ENCODE results near the gene UXT. TPM values are rescaled to one million over a fixed set of nuclear protein-coding genes. Genes with fewer than 3 reads are reported as not detected.
A peak's percentile ranks its signal among the peaks of the same experiment; 100 is the strongest.

Gene UXT
- total RNA-seq, 2 experiments from 2014 or later = 198 to 210 TPM

GRCh38 chrX:47625365-47625764 is 33.6 kb downstream of the UXT start:
- H3K9me3 Mint-ChIP-seq = no peaks in the 10 kb centered on the region
- ChIA-PET CTCF (interaction anchor here (1.2 kb wide), 1 partner anchor 56 kb away, joined by 3 read pairs; no protein-coding TSS in a partner anchor), POLR2A (no interaction called here)
- no peaks in the 10 kb centered on the region for H3K36me3 Mint-ChIP-seq
- peaks cover 2% of the 10 kb centered on the region for H3K27me3 Mint-ChIP-seq
- H3K4me3 Mint-ChIP-seq = no peak overlapping the region
- intact Hi-C loops (cut with micrococcal nuclease) = loop anchor here (5.0 kb wide), 1 partner anchor 63 kb away; the partner anchor contains the start of gene ARAF
- H3K4me1 Mint-ChIP-seq (ENCODE audit: low read depth) = peaks cover 28% of the 10 kb centered on the region
- H3K27ac Mint-ChIP-seq = no peak overlapping the region
- no peak for DNase-seq

- Mint-ChIP-seq H3K36me3 (no peaks in the 10 kb centered on the region), H3K4me3 (peak overlapping the region; percentile 73), H3K9me3 (no peaks in the 10 kb centered on the region), H3K4me1 (ENCODE audit: low read depth) (peaks cover 15% of the 10 kb centered on the region), H3K27me3 (peaks cover 2% of the 10 kb centered on the region), H3K27ac (peak overlapping the region; percentile 8)
- CTCF ChIA-PET = no interaction called here
- DNase-seq = peak; percentile 49
- intact Hi-C loops (cut with micrococcal nuclease) = loop anchor here (5.0 kb wide), 1 partner anchor 41 kb away; the partner anchor contains the start of gene TIMP1
- POLR2A ChIA-PET = no interaction called here
Observed at GRCh38 chrX:47623540-47624027, 35.4 kb downstream of the UXT start.

- Mint-ChIP-seq H3K4me1 (ENCODE audit: low read depth) (peaks cover 9% of the 10 kb centered on the region), H3K27ac (no peak overlapping the region), H3K4me3 (no peak overlapping the region), H3K9me3 (no peaks in the 10 kb centered on the region), H3K36me3 (no peaks in the 10 kb centered on the region), H3K27me3 (peaks cover 5% of the 10 kb centered on the region)
- CTCF ChIA-PET = no interaction called here
- intact Hi-C loops (cut with micrococcal nuclease) = loop anchor here (5.0 kb wide), 1 partner anchor 40 kb away; the partner anchor contains the start of gene TIMP1
- POLR2A ChIA-PET = no interaction called here
- no peak for DNase-seq
Observed at GRCh38 chrX:47621851-47622250, 37.1 kb downstream of the UXT start.

GRCh38 chrX:47620303-47620685 is 38.7 kb downstream of the UXT start:
- DNase-seq = no peak
- peaks cover 5% of the 10 kb centered on the region for H3K27me3 Mint-ChIP-seq
- H3K27ac Mint-ChIP-seq = no peak overlapping the region
- H3K4me3 Mint-ChIP-seq = peak overlapping the region; percentile 57
- intact Hi-C loops (cut with micrococcal nuclease) = loop anchor here (5.0 kb wide), 1 partner anchor 38 kb away; the partner anchor contains the start of gene TIMP1
- no peaks in the 10 kb centered on the region for H3K36me3 Mint-ChIP-seq
- H3K9me3 Mint-ChIP-seq = no peaks in the 10 kb centered on the region
- POLR2A ChIA-PET = no interaction called here
- CTCF ChIA-PET = no interaction called here
- peaks cover 9% of the 10 kb centered on the region for H3K4me1 Mint-ChIP-seq (ENCODE audit: low read depth)

- H3K4me1 Mint-ChIP-seq (ENCODE audit: low read depth) = peaks cover 9% of the 10 kb centered on the region
- CTCF ChIA-PET = no interaction called here
- no peaks in the 10 kb centered on the region for H3K36me3 Mint-ChIP-seq
- POLR2A ChIA-PET = no interaction called here
- peak; percentile 85 for DNase-seq
- H3K4me3 Mint-ChIP-seq = peak within 1 kb of the TSS; percentile 57
- H3K9me3 Mint-ChIP-seq = no peaks in the 10 kb centered on the region
- peaks cover 5% of the 10 kb centered on the region for H3K27me3 Mint-ChIP-seq
- intact Hi-C loops (cut with micrococcal nuclease) = loop anchor here (5.0 kb wide), 1 partner anchor 37 kb away; the partner anchor contains the start of gene TIMP1
- no peak within 1 kb of the TSS for H3K27ac Mint-ChIP-seq
Observed at GRCh38 chrX:47619486-47620302, 39.3 kb downstream of the UXT start, which contains the start of gene SYN1. SYN1 (minus strand) TSS chrX:47619857; CDS start chrX:47619728, 129 bp downstream.

GRCh38 chrX:47618923-47619485 is 40.0 kb downstream of the UXT start:
- CTCF ChIA-PET = interaction anchor here (0.6 kb wide), 1 partner anchor 67 kb away, joined by 3 read pairs; no protein-coding TSS in a partner anchor

GRCh38 chrX:47614618-47615017 is 44.4 kb downstream of the UXT start:
- ChIA-PET POLR2A (interaction anchor here (0.6 kb wide), 1 partner anchor 23 kb away, joined by 6 read pairs; no protein-coding TSS in a partner anchor), CTCF (interaction anchor here (0.5 kb wide), 1 partner anchor 230 kb away, joined by 4 read pairs; no protein-coding TSS in a partner anchor)
- H3K27ac Mint-ChIP-seq = no peak overlapping the region
- H3K36me3 Mint-ChIP-seq = no peaks in the 10 kb centered on the region
- H3K9me3 Mint-ChIP-seq = no peaks in the 10 kb centered on the region
- no peaks in the 10 kb centered on the region for H3K4me1 Mint-ChIP-seq (ENCODE audit: low read depth)
- H3K27me3 Mint-ChIP-seq = peaks cover 4% of the 10 kb centered on the region
- intact Hi-C loops (cut with micrococcal nuclease) = no loop called here
- no peak for DNase-seq
- H3K4me3 Mint-ChIP-seq = no peak overlapping the region

More at GRCh38 chrX:47618923-47619485, 40.0 kb downstream of the UXT start:
- Mint-ChIP-seq H3K4me3 (peak overlapping the region; percentile 44), H3K36me3 (no peaks in the 10 kb centered on the region), H3K27ac (no peak overlapping the region), H3K9me3 (no peaks in the 10 kb centered on the region), H3K4me1 (ENCODE audit: low read depth) (peaks cover 9% of the 10 kb centered on the region), H3K27me3 (peaks cover 5% of the 10 kb centered on the region)
- intact Hi-C loops (cut with micrococcal nuclease) = no loop called here
- DNase-seq = no peak
- POLR2A ChIA-PET = no interaction called here

- Mint-ChIP-seq H3K9me3 (no peaks in the 10 kb centered on the region), H3K4me1 (ENCODE audit: low read depth) (peaks cover 3% of the 10 kb centered on the region), H3K36me3 (no peaks in the 10 kb centered on the region), H3K27ac (no peak overlapping the region), H3K27me3 (peaks cover 1% of the 10 kb centered on the region), H3K4me3 (no peak overlapping the region)
- intact Hi-C loops (cut with micrococcal nuclease) = no loop called here
- ChIA-PET POLR2A (no interaction called here), CTCF (no interaction called here)
- DNase-seq = no peak
Observed at GRCh38 chrX:47613082-47613481, 45.9 kb downstream of the UXT start.

- no peaks in the 10 kb centered on the region for H3K9me3 Mint-ChIP-seq
- POLR2A ChIA-PET = no interaction called here
- CTCF ChIA-PET = no interaction called here
- H3K36me3 Mint-ChIP-seq = no peaks in the 10 kb centered on the region
- H3K27me3 Mint-ChIP-seq = no peaks in the 10 kb centered on the region
- H3K4me1 Mint-ChIP-seq (ENCODE audit: low read depth) = peaks cover 3% of the 10 kb centered on the region
- no peak for DNase-seq
- intact Hi-C loops (cut with micrococcal nuclease) = no loop called here
- H3K27ac Mint-ChIP-seq = no peak overlapping the region
- H3K4me3 Mint-ChIP-seq = no peak overlapping the region
Observed at GRCh38 chrX:47612418-47612817, 46.6 kb downstream of the UXT start.

GRCh38 chrX:47611926-47612325 is 47.1 kb downstream of the UXT start:
- Mint-ChIP-seq H3K27ac (no peak overlapping the region), H3K9me3 (no peaks in the 10 kb centered on the region), H3K4me1 (ENCODE audit: low read depth) (peaks cover 3% of the 10 kb centered on the region), H3K4me3 (no peak overlapping the region), H3K27me3 (no peaks in the 10 kb centered on the region), H3K36me3 (no peaks in the 10 kb centered on the region)
- ChIA-PET POLR2A (no interaction called here), CTCF (no interaction called here)
- intact Hi-C loops (cut with micrococcal nuclease) = no loop called here
- DNase-seq = no peak

GRCh38 chrX:47611489-47611888 is 47.5 kb downstream of the UXT start:
- Mint-ChIP-seq H3K36me3 (no peaks in the 10 kb centered on the region), H3K27ac (no peak overlapping the region), H3K27me3 (no peaks in the 10 kb centered on the region), H3K4me3 (no peak overlapping the region), H3K4me1 (ENCODE audit: low read depth) (peaks cover 3% of the 10 kb centered on the region), H3K9me3 (no peaks in the 10 kb centered on the region)
- ChIA-PET CTCF (no interaction called here), POLR2A (no interaction called here)
- intact Hi-C loops (cut with micrococcal nuclease) = no loop called here
- no peak for DNase-seq

GRCh38 chrX:47610511-47610910 is 48.5 kb downstream of the UXT start:
- H3K4me3 Mint-ChIP-seq = no peak overlapping the region
- peaks cover 3% of the 10 kb centered on the region for H3K4me1 Mint-ChIP-seq (ENCODE audit: low read depth)
- H3K36me3 Mint-ChIP-seq = no peaks in the 10 kb centered on the region
- ChIA-PET POLR2A (no interaction called here), CTCF (no interaction called here)
- H3K27ac Mint-ChIP-seq = no peak overlapping the region
- DNase-seq = no peak
- intact Hi-C loops (cut with micrococcal nuclease) = no loop called here
- no peaks in the 10 kb centered on the region for H3K9me3 Mint-ChIP-seq
- no peaks in the 10 kb centered on the region for H3K27me3 Mint-ChIP-seq

All from activated CD4-positive, alpha-beta memory T cell treated with anti-CD3 and anti-CD28 coated beads for 36 hours (primary cell).